A549 treated with CpdA at 1 μM for 4 hours (cell line): Measurements from ENCODE around the gene RNF167. TPM values are rescaled to one million over a fixed set of nuclear protein-coding genes. Genes with fewer than 3 reads are reported as not detected.

ENCODE experiments used
- total RNA-seq: library from RNA; stranded (reverse); fragments of 200-300 nt; extraction: Qiagen RNA extraction; gene quantifications from 5 replicates; pipeline ENCODE4 v1.2.3, GENCODE V29; 2022; ENCODE audit warnings: low read depth

The RNF167 gene
- 96.0 to 144 TPM (median 124 TPM) in 5 replicates for total RNA-seq

DNA sequence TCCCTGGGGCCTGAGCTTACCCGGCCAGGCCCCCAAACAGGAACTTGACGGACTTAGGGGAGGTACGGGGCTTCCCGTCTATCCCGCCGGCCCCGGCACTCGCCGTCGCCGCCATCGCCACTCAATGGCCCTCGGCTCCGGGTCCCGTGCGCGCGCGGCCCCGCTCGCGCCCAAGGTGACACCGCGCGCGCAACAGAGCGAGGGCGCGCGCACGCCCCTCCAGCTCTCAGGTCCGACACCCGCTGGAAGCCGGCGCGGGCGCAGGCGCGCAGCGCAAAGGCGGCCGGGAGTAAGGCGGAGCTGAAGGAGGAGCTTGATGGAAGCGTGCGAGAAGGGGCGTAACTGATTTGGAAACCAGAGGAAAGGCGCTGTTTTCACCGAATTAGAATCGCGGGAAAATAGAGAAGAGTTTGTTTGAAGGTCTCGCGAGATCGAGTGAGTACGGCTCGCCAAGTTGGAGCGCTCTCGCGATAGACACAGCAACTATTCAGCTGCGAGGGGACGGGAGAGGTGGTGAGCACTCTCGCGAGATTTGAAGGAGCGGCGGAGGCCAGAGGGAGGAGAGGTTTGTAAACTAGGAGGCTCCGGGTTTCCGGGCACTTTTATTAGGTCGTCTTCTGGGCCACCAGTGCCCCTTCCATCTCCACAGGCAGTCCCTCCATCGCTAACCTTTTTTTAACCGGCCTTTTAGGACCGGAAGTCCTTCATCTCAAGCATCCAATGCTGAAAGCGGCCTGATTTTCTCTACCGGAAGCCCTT, at the start of gene RNF167, which contains the start of gene SLC25A11:
Gene RNF167 (plus strand): TSS at position 473 of the 759 bp plus-strand sequence. CDS start 642 bp downstream, outside the sequence.
Gene SLC25A11 (minus strand): TSS at position 251 of the 759 bp plus-strand sequence. CDS start 136 bp downstream, at position 115.

DNA sequence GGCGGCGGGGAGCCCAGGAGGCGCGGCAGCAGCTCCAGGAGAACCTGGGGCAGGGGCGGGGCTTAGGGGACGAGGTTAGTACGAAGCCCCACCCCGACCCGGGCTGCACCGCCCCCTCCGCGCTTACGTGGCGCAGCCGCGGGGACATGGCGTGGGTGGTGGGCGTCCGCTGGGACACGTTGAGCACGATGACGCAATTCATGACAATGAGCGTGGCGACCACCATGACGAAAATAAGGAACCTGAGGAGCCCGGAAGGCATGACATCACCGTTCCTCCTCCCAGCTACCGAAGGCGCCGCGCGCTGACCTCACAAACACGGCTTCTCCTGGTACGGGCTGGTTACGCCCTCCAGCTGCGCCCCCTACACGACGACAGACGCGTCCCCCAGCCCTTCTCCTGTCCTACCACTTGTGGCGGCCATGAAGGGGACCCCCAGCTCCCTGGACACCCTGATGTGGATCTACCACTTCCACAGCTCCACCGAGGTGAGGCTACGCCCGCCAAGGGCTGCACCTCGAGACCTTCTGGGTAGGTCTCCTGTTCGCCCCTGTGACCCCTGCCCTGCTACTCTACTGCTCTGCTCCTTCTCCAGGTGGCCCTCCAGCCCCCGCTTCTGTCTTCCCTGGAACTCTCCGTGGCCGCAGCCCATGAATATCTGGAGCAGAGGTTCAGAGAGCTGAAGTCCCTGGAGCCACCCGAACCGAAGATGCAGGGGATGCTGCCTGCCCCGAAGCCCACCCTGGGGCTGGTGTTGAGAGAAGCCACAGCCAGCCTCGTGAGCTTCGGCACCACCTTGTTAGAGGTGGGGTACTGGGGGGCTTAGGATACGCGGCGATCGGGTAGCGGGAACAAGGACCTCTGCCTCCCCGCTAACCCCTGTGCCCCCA, 40.5 kb upstream of the RNF167 start, which contains the start of gene C17orf107:
Gene C17orf107 (plus strand): TSS at position 196 of the 890 bp plus-strand sequence. CDS start 227 bp downstream, at position 423.

DNA sequence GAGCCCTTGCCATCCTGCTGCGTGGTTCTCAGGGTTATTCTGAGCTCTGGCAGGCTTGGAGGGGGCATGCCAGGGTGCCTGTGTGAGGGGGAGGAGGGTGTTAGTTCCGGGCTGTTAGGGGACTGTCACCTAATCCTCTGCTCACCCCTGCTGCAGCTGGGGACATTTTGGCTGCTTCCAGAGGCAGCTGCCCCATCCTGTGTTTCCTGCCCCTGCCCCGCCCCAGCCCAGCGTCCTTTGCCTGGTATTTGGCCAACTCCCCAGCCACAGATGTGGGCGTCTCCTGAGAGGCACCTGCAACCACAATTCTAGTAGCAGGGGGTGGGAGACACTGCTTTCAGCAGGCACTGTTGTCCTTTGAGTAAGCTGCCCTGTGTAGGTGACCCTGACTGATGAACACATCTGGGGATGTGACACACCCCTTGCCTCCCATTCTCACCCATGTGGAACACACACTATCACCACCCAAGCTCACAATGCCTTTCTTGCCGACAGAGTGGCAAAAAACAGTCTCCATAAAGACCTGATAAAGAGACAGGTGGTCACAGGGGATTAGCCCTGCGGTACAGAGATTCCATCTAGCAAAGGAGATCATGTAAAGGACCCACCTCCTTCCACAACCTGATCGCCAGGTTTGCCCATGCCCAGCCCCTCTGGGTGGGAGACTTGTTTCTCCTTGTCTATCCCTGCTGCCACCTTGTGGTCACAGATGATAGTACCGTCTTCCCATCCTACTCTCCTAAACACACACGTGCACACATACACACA, 36.8 kb upstream of the RNF167 start, which contains the start of gene CHRNE:
Gene CHRNE (minus strand): TSS at position 48 of the 768 bp plus-strand sequence. CDS start 35 bp downstream, at position 13.

DNA sequence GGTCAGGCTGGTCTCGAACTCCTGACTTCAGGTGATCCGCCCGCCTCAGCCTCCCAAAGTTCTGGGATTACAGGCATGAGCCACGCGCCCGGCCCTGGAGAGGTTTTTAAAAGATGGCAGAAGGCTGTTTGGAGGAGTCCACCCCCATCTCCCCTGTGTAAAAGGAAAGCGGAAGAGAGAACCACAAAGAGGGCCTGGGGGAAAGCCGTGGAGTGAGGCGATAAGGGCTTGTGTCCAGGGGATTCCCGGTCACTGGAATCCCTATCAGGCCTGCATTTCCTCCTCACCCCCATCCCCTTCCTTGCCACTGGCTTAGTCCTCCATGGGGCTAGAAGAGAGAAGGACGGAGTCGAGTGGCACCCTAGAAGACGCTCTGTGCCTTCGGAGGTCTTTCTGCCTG, 8.1 kb upstream of the RNF167 start, which contains the start of gene GP1BA:
Gene GP1BA (plus strand): TSS at position 315 of the 400 bp plus-strand sequence. CDS start 328 bp downstream, outside the sequence.

DNA sequence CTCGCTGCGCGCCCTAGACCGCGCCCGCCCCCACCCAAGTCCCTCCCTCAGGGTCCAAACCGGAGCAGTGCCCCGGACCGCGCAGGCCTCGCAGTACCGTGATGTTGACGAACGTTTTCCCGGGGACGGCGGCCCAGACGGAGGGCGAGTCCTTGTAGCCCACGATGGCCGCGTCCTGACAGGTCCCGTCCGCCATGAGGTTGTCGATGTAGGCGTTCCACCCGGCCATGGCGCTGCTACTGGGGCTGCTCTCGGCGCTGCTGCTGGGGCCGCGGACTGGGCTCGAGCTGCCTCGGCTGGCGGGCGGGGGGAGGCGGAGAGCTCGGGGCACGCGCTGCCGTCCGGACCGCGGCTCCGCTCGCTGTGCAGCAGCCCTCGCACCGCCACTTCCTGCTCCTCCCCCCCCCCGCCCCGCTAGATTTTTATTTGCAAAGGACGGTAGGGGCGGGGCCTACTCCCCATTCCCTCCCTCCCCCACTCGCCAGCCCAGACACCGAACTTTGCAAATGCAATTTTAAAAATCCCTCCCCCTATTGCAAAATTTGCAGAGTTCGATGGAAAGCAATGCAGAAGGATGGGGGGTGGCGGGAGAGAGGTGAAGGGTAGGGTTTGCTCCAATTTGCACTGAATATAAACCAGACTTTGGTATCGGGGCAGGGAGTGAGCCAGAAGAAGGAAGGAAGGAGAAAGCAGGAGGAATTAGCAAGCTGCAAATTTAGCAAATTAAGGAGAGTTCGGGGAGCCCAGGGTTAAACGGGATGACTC, 8.3 kb downstream of the RNF167 start, which contains the start of gene PFN1:
Gene PFN1 (minus strand): TSS at position 365 of the 765 bp plus-strand sequence. CDS start 136 bp downstream, at position 229.

DNA sequence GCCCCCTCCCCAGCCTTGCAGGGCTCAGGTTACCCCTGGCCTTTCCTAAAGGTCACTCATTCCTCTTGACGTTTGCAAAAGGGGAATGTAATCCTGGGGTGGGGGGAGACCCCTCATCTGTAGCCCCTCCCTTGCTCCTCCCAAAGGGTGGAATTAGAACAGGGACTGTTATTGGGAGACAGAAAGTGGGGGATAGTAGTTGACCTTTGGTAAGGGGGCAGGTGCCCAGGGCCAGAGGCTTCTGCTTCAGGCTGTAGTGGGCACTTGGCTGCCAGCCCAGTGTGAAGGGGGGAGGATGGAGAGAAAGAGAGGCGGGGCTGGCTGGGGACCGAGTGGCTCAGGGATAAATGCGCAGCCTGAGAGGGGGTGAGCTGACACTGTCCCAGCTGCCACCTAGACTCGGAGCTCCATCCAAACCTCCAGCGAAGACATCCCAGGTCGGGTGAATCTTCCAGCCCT, 10.7 kb downstream of the RNF167 start, which contains the start of gene ENO3:
Gene ENO3 (plus strand): TSS at position 374 of the 459 bp plus-strand sequence. CDS start 711 bp downstream, outside the sequence.

DNA sequence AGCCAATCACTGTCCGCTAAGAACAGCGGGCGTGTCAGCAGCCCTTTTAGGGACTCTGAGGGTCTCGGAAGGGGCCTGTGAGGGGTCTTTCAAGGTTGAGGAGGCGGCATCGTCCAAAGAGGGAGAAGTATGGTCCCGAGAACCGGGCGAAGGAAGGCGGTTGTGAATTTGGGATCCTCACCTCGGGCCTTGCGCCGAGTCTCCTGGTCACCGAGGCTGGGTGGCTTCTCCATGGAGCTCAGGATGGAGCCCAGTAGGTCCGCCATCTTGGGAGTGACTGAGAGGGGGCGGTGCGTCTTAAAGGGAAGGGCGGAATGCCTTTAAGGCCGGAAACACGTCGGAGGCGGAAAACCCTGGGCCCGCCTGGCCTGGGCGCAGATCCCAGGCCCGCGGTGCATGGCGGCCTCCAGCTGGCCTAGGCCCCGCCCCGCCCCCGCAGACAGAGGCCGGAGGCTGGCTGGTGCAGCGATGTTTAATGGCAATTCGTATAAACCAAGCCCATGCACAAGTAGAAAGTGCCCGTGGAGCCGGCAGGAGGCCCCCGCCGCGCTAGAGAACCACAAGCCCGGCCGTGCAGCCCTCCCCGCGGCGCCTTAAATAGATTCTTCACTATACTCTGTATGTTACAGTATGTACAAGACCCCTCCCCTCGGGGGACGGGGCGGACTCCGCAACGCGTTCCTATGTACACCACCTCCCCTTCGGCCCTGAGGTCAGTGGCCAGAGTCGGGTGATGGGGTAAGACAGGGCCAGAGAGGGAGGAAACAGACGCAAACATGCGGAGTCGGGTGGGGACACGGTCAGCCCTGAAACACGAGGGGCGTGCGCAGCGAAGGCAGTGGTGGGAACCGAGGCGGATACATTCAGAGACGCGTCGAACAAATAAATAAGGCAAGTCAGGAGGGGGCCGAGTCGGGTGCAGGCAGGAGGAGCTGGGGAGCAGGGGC, 27.7 kb downstream of the RNF167 start, which contains the start of gene SPAG7:
Gene SPAG7 (minus strand): TSS at position 279 of the 947 bp plus-strand sequence. CDS start 13 bp downstream, at position 266.

DNA sequence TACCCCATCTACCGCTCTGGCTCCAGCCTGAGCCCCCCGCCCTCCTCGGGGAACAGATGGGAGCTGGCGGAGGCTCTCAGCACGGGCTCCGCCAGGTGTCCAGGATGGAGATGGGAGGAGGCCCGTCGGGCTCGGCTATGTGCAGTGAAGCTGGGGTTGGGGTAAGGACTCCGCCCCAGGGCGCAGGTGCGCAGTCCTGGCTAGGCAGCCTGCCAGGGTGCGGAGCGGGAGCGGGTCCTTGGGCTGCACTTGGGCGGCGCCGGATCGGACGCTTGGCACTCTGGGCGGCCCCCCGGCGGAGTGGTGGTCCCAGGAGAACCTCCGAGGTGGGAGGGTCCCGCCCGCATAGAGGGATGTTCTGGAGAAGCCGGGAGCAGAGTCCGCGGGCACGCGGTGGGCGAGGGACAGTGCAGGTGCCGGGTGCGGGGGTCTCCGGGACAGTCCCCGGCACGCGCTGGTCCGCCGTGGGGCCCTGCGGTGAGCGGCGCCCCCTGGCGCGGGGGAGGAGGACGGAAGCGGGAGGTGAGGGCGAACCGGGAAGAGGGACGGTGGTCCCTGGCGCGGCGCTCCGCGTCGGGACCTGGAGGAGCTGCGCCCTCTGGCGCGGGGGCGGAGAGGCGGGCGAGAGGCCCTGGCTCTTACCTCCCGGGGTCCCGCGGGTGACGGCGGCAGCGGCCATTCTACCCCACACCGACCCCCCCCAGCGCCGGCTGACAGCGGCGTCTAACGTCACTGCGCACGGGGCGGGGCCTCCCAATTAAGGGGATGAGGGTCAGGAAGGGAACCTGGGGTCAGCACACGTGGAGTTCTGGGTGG, 47.1 kb downstream of the RNF167 start, which contains the start of gene CAMTA2:
Gene CAMTA2 (minus strand): TSS at position 725 of the 816 bp plus-strand sequence. CDS start 1,453 bp downstream, outside the sequence.

Other genes with a start within 250 kb of the RNF167 start
- 69.8 to 79.6 TPM (median 75.3 TPM) in 5 replicates for gene PELP1, start 236.1 kb upstream of the RNF167 start, total RNA-seq
- gene ARRB2, start 229.6 kb upstream of the RNF167 start, total RNA-seq = 52.6 to 70.1 TPM (median 59.6 TPM) in 5 replicates
- gene MED11, start 208.8 kb upstream of the RNF167 start, total RNA-seq = 42.2 to 45.1 TPM (median 43.9 TPM) in 5 replicates
- 0.28 to 1.0 TPM (median 0.46 TPM) in 5 replicates for gene ZMYND15, start 200.4 kb upstream of the RNF167 start, total RNA-seq
- 16.1 to 21.4 TPM (median 18.9 TPM) in 5 replicates for gene CXCL16, start 200.3 kb upstream of the RNF167 start, total RNA-seq
- 0.48 to 0.91 TPM (median 0.65 TPM) in 5 replicates for gene TM4SF5, start 168.4 kb upstream of the RNF167 start, total RNA-seq
- gene VMO1, start 153.9 kb upstream of the RNF167 start, total RNA-seq = 0.79 to 2.0 TPM (median 1.4 TPM) in 5 replicates
- gene GLTPD2, start 151.3 kb upstream of the RNF167 start, total RNA-seq = not detected in 5 replicates
- 459 to 524 TPM (median 508 TPM) in 5 replicates for gene PSMB6, start 144.1 kb upstream of the RNF167 start, total RNA-seq
- 18.8 to 28.4 TPM (median 23.5 TPM) in 5 replicates for gene PLD2, start 133.1 kb upstream of the RNF167 start, total RNA-seq
- 51.5 to 62.4 TPM (median 57.5 TPM) in 5 replicates for gene MINK1, start 106.9 kb upstream of the RNF167 start, total RNA-seq
- gene C17orf107, start 40.7 kb upstream of the RNF167 start, total RNA-seq = 0.22 to 0.38 TPM (median 0.31 TPM) in 5 replicates
- 0.06 to 0.17 TPM (median 0.13 TPM) in 4 of 5 replicates, not detected in the other for gene CHRNE, start 37.2 kb upstream of the RNF167 start, total RNA-seq
- 0.03 TPM in 1 of 5 replicates, not detected in the others for gene GP1BA, start 8.0 kb upstream of the RNF167 start, total RNA-seq
- 54.1 to 83.4 TPM (median 76.5 TPM) in 5 replicates for gene SLC25A11, start 222 bp upstream of the RNF167 start, total RNA-seq
- 2,321 to 2,833 TPM (median 2,776 TPM) in 5 replicates for gene PFN1, start 8.3 kb downstream of the RNF167 start, total RNA-seq
- gene ENO3, start 10.9 kb downstream of the RNF167 start, total RNA-seq = 48.2 to 65.0 TPM (median 54.7 TPM) in 5 replicates
- 75.7 to 100 TPM (median 76.7 TPM) in 5 replicates for gene SPAG7, start 27.5 kb downstream of the RNF167 start, total RNA-seq
- gene CAMTA2, start 47.4 kb downstream of the RNF167 start, total RNA-seq = 30.5 to 43.3 TPM (median 32.4 TPM) in 5 replicates
- 1.0 to 1.6 TPM (median 1.3 TPM) in 5 replicates for gene INCA1, start 57.3 kb downstream of the RNF167 start, total RNA-seq
- gene KIF1C, start 57.7 kb downstream of the RNF167 start, total RNA-seq = 101 to 112 TPM (median 103 TPM) in 5 replicates
- 0.34 to 1.0 TPM (median 0.72 TPM) in 5 replicates for gene SLC52A1, start 95.2 kb downstream of the RNF167 start, total RNA-seq
- 0.68 to 1.2 TPM (median 0.89 TPM) in 5 replicates for gene ZFP3, start 138.2 kb downstream of the RNF167 start, total RNA-seq
- 4.1 to 4.7 TPM (median 4.6 TPM) in 5 replicates for gene ZNF232, start 171.6 kb downstream of the RNF167 start, total RNA-seq
- 0.01 to 0.05 TPM (median 0.03 TPM) in 4 of 5 replicates, not detected in the other for gene USP6, start 175.8 kb downstream of the RNF167 start, total RNA-seq